Measurements from ENCODE around the gene PRKAR1B.

Gene PRKAR1B

DNA sequence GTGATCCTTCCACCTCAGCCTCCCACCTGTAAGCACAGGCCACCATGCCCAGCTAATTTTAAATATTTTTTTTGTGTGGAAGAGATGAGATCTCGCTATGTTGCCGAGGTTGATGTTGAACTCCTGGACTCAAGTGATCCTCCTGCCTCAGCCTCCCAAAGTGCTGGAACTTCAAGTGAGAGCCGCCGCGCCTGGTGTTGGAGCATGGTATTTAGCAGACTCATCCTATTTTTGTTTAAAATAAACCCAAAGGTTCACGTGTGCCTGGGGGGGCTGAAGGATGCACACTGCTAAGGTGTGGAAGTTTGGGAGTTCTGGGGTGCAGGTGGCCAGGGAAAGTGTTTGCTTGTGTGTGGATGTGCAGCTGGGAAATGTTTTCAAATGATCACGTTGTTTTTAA lies 225.6 kb downstream of the PRKAR1B start:
- Histone ChIP-seq H3K79me2 (ENCODE audit: insufficient read depth, low read length) (no peaks in the 10 kb centered on the region), H3K9me3 (ENCODE audit: insufficient read depth, low read depth, low read length) (no peaks in the 10 kb centered on the region), H3K36me3 (ENCODE audit: insufficient read depth, low read length) (no peaks in the 10 kb centered on the region), H3K9ac (ENCODE audit: low read depth, low read length, poor library complexity, severe bottlenecking) (no peak overlapping the region), H3K4me2 (ENCODE audit: low read depth, low read length, poor library complexity, severe bottlenecking) (no peak overlapping the region), H3K4me1 (ENCODE audit: insufficient read depth, low read length, poor library complexity, severe bottlenecking) (no peaks in the 10 kb centered on the region), H3K27me3 (ENCODE audit: insufficient read depth, low read length, poor library complexity, severe bottlenecking) (no peaks in the 10 kb centered on the region), H4K20me1 (ENCODE audit: insufficient read depth, low read length, poor library complexity, severe bottlenecking) (no peaks in the 10 kb centered on the region), H3F3A (ENCODE audit: low read depth) (no peaks in the 10 kb centered on the region), H3K4me3 (ENCODE audit: low read length, poor library complexity, severe bottlenecking) (no peak overlapping the region), H2AFZ (ENCODE audit: low read length) (no peak overlapping the region), H3K9me2 (replicated peaks; ENCODE audit: low read depth, low read length) (no peaks in the 10 kb centered on the region)
- TF ChIP-seq EZH2phosphoT487 (IDR thresholded peaks at IDR 0.05; ENCODE audit: borderline replicate concordance), result no peak
- TF ChIP-seq, protein P1, sequence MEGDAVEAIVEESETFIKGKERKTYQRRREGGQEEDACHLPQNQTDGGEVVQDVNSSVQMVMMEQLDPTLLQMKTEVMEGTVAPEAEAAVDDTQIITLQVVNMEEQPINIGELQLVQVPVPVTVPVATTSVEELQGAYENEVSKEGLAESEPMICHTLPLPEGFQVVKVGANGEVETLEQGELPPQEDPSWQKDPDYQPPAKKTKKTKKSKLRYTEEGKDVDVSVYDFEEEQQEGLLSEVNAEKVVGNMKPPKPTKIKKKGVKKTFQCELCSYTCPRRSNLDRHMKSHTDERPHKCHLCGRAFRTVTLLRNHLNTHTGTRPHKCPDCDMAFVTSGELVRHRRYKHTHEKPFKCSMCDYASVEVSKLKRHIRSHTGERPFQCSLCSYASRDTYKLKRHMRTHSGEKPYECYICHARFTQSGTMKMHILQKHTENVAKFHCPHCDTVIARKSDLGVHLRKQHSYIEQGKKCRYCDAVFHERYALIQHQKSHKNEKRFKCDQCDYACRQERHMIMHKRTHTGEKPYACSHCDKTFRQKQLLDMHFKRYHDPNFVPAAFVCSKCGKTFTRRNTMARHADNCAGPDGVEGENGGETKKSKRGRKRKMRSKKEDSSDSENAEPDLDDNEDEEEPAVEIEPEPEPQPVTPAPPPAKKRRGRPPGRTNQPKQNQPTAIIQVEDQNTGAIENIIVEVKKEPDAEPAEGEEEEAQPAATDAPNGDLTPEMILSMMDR (conservative IDR thresholded peaks at IDR 0.05; ENCODE audit: low read length), result no peak

- TF ChIP-seq, protein P1 (conservative IDR thresholded peaks at IDR 0.05; ENCODE audit: low read length), result no peak
- no peak for TF ChIP-seq EZH2phosphoT487 (IDR thresholded peaks at IDR 0.05; ENCODE audit: borderline replicate concordance)
- Histone ChIP-seq H4K20me1 (ENCODE audit: insufficient read depth, low read length, poor library complexity, severe bottlenecking) (no peaks in the 10 kb centered on the region), H3F3A (ENCODE audit: low read depth) (no peaks in the 10 kb centered on the region), H2AFZ (ENCODE audit: low read length) (no peak overlapping the region), H3K4me2 (ENCODE audit: low read depth, low read length, poor library complexity, severe bottlenecking) (no peak overlapping the region), H3K4me1 (ENCODE audit: insufficient read depth, low read length, poor library complexity, severe bottlenecking) (no peaks in the 10 kb centered on the region), H3K9me3 (ENCODE audit: insufficient read depth, low read depth, low read length) (no peaks in the 10 kb centered on the region), H3K9me2 (replicated peaks; ENCODE audit: low read depth, low read length) (no peaks in the 10 kb centered on the region), H3K27me3 (ENCODE audit: insufficient read depth, low read length, poor library complexity, severe bottlenecking) (no peaks in the 10 kb centered on the region), H3K4me3 (ENCODE audit: low read length, poor library complexity, severe bottlenecking) (no peak overlapping the region), H3K9ac (ENCODE audit: low read depth, low read length, poor library complexity, severe bottlenecking) (no peak overlapping the region), H3K36me3 (ENCODE audit: insufficient read depth, low read length) (no peaks in the 10 kb centered on the region), H3K79me2 (ENCODE audit: insufficient read depth, low read length) (no peaks in the 10 kb centered on the region)
Measured at GRCh38 chr7:500521-501420, 226.3 kb downstream of the PRKAR1B start.

- Histone ChIP-seq H3K79me2 (ENCODE audit: insufficient read depth, low read length) (no peaks in the 10 kb centered on the region), H3K9ac (ENCODE audit: low read depth, low read length, poor library complexity, severe bottlenecking) (no peak overlapping the region), H2AFZ (ENCODE audit: low read length) (no peak overlapping the region), H3K9me3 (ENCODE audit: insufficient read depth, low read depth, low read length) (no peaks in the 10 kb centered on the region), H4K20me1 (ENCODE audit: insufficient read depth, low read length, poor library complexity, severe bottlenecking) (no peaks in the 10 kb centered on the region), H3K36me3 (ENCODE audit: insufficient read depth, low read length) (no peaks in the 10 kb centered on the region), H3K27me3 (ENCODE audit: insufficient read depth, low read length, poor library complexity, severe bottlenecking) (no peaks in the 10 kb centered on the region), H3K4me1 (ENCODE audit: insufficient read depth, low read length, poor library complexity, severe bottlenecking) (no peaks in the 10 kb centered on the region), H3K4me3 (ENCODE audit: low read length, poor library complexity, severe bottlenecking) (no peak overlapping the region), H3K9me2 (replicated peaks; ENCODE audit: low read depth, low read length) (no peaks in the 10 kb centered on the region), H3F3A (ENCODE audit: low read depth) (no peaks in the 10 kb centered on the region), H3K4me2 (ENCODE audit: low read depth, low read length, poor library complexity, severe bottlenecking) (no peak overlapping the region)
- no peak for TF ChIP-seq EZH2phosphoT487 (IDR thresholded peaks at IDR 0.05; ENCODE audit: borderline replicate concordance)
- TF ChIP-seq, protein P1 (conservative IDR thresholded peaks at IDR 0.05; ENCODE audit: low read length), result no peak
Measured at GRCh38 chr7:499853-500485, 227.1 kb downstream of the PRKAR1B start.

All from Loucy (cell line).